ENCODE measurements around the gene TRMU. TPM values are rescaled to one million over a fixed set of nuclear protein-coding genes. Genes with fewer than 3 reads are reported as not detected.

TRMU gene
- total RNA-seq, 1 donor from 2014 or later: 71.8 TPM

- Mint-ChIP-seq H3K27me3 (no peaks in the 10 kb centered on the region), H3K36me3 (ENCODE audit: insufficient read depth) (peaks cover 2% of the 10 kb centered on the region), H3K9me3 (ENCODE audit: low read depth) (no peaks in the 10 kb centered on the region), H3K4me1 (ENCODE audit: low read depth) (peaks cover 14% of the 10 kb centered on the region), H3K4me3 (ENCODE audit: low read depth) (no peak overlapping the region), H3K27ac (no peak overlapping the region)
- TF ChIP-seq CTCF (IDR thresholded peaks at IDR 0.05; ENCODE audit: unreplicated experiment): no peak
- no peak for DNase-seq (ENCODE audit: low spot score, unreplicated experiment)
These were observed 31.5 kb downstream of the TRMU start for GRCh38 chr22:46366801-46367706.

GRCh38 chr22:46367707-46368191 is 32.2 kb downstream of the TRMU start:
- Mint-ChIP-seq H3K4me1 (ENCODE audit: low read depth) (peaks cover 11% of the 10 kb centered on the region), H3K9me3 (ENCODE audit: low read depth) (no peaks in the 10 kb centered on the region), H3K27me3 (no peaks in the 10 kb centered on the region), H3K27ac (peak overlapping the region; percentile 51), H3K36me3 (ENCODE audit: insufficient read depth) (peaks cover under 1% of the 10 kb centered on the region), H3K4me3 (ENCODE audit: low read depth) (no peak overlapping the region)
- peak; percentile 53 for DNase-seq (ENCODE audit: low spot score, unreplicated experiment)
- peak; percentile 80 for TF ChIP-seq CTCF (IDR thresholded peaks at IDR 0.05; ENCODE audit: unreplicated experiment)

GRCh38 chr22:46368422-46368821 is 32.9 kb downstream of the TRMU start:
- H3K4me3 Mint-ChIP-seq (ENCODE audit: low read depth): no peak overlapping the region
- no peaks in the 10 kb centered on the region for H3K27me3 Mint-ChIP-seq
- H3K9me3 Mint-ChIP-seq (ENCODE audit: low read depth): no peaks in the 10 kb centered on the region
- TF ChIP-seq CTCF (IDR thresholded peaks at IDR 0.05; ENCODE audit: unreplicated experiment): no peak
- no peak overlapping the region for H3K27ac Mint-ChIP-seq
- peaks cover 11% of the 10 kb centered on the region for H3K4me1 Mint-ChIP-seq (ENCODE audit: low read depth)
- no peak for DNase-seq (ENCODE audit: low spot score, unreplicated experiment)
- H3K36me3 Mint-ChIP-seq (ENCODE audit: insufficient read depth): peaks cover 1% of the 10 kb centered on the region

- Mint-ChIP-seq H3K27ac (no peak overlapping the region), H3K4me3 (ENCODE audit: low read depth) (no peak overlapping the region), H3K4me1 (ENCODE audit: low read depth) (peaks cover 11% of the 10 kb centered on the region), H3K27me3 (no peaks in the 10 kb centered on the region), H3K9me3 (ENCODE audit: low read depth) (no peaks in the 10 kb centered on the region), H3K36me3 (ENCODE audit: insufficient read depth) (peaks cover 2% of the 10 kb centered on the region)
- DNase-seq (ENCODE audit: low spot score, unreplicated experiment): no peak
- no peak for TF ChIP-seq CTCF (IDR thresholded peaks at IDR 0.05; ENCODE audit: unreplicated experiment)
These were observed 33.6 kb downstream of the TRMU start for GRCh38 chr22:46368871-46369715.
